OCI-LY1 (cell line): ENCODE measurements around the gene NDUFS8.

ENCODE experiments used
- H2AFZ ChIP-seq: fragments of 200-600 bp; sonication (generic), shearing (Covaris generic); 2 replicates; pipeline ENCODE4 v1.6.0; 2014; ENCODE audit warnings: antibody characterized with exemption, mild to moderate bottlenecking, low read length
- H3F3A ChIP-seq: fragments of 200-600 bp; sonication (generic), shearing (Covaris generic); 2 replicates; pipeline ENCODE4 v1.6.0; 2014; ENCODE audit warnings: mild to moderate bottlenecking, antibody characterized with exemption, low read length, moderate library complexity; ENCODE audit not compliant: insufficient read depth
- H3K27ac ChIP-seq: fragments of 200-600 bp; sonication (generic); 2 replicates; pipeline ENCODE4 v1.5.1; 2014; ENCODE audit warnings: low read length, mixed run types, mild to moderate bottlenecking, low read depth; ENCODE audit not compliant: poor library complexity, severe bottlenecking
- H3K27me3 ChIP-seq: fragments of 200-600 bp; sonication (generic); 2 replicates; pipeline ENCODE4 v1.6.0; 2014; ENCODE audit warnings: antibody characterized with exemption, mild to moderate bottlenecking, low read length, moderate library complexity; ENCODE audit not compliant: insufficient read depth
- H3K36me3 ChIP-seq: fragments of 200-600 bp; sonication (generic); 2 replicates; pipeline ENCODE4 v1.6.1; 2014; ENCODE audit warnings: mild to moderate bottlenecking, antibody characterized with exemption, low read length, moderate library complexity, mixed read lengths; ENCODE audit not compliant: insufficient read depth
- H3K4me1 ChIP-seq: fragments of 200-600 bp; sonication (generic); 2 replicates; pipeline ENCODE4 v1.5.1; 2014; ENCODE audit warnings: mild to moderate bottlenecking, low read length, moderate library complexity; ENCODE audit not compliant: insufficient read depth, severe bottlenecking
- H3K4me2 ChIP-seq: fragments of 200-600 bp; sonication (generic), shearing (Covaris generic); 2 replicates; pipeline ENCODE4 v1.6.1; 2014; ENCODE audit warnings: low read length
- H3K4me3 ChIP-seq: fragments of 200-600 bp; sonication (generic); 2 replicates; pipeline ENCODE4 v1.5.1; 2014; ENCODE audit warnings: low read length, low read depth, mild to moderate bottlenecking, mixed read lengths; ENCODE audit not compliant: poor library complexity, severe bottlenecking
- H3K79me2 ChIP-seq: fragments of 200-600 bp; shearing (Covaris generic); 2 replicates; pipeline ENCODE4 v1.6.1; 2016; ENCODE audit warnings: mixed run types, low read length, mixed read lengths; ENCODE audit not compliant: insufficient read depth
- H3K9ac ChIP-seq: fragments of 200-600 bp; sonication (generic), shearing (Covaris generic); 2 replicates; pipeline ENCODE4 v1.6.1; 2014; ENCODE audit warnings: mild to moderate bottlenecking, low read length, mixed read lengths
- H3K9me2 ChIP-seq: fragments of 200-600 bp; sonication (generic), shearing (Covaris generic); 2 replicates; pipeline ENCODE4 v1.6.1; 2014; ENCODE audit warnings: low read depth, mild to moderate bottlenecking, low read length, mixed read lengths
- H3K9me3 ChIP-seq: fragments of 200-600 bp; shearing (Covaris generic); 2 replicates; pipeline ENCODE4 v1.6.1; 2014; ENCODE audit warnings: low read length, mixed read lengths
- H4K20me1 ChIP-seq: fragments of 200-600 bp; sonication (generic), shearing (Covaris generic); 2 replicates; pipeline ENCODE4 v1.6.0; 2016; ENCODE audit warnings: mild to moderate bottlenecking, low read length; ENCODE audit not compliant: insufficient read depth
- CTCF ChIP-seq: fragments of 200-600 bp; sonication (generic), shearing (Covaris generic); IDR thresholded peaks from 2 replicates; pipeline ENCODE4 v1.5.1; 2017; ENCODE audit warnings: mild to moderate bottlenecking, antibody characterized with exemption, low read length, moderate library complexity, mixed read lengths
- EZH2 ChIP-seq: fragments of 200-600 bp; sonication (generic), shearing (Covaris generic); IDR thresholded peaks from 2 replicates; pipeline ENCODE4 v1.8.0; 2017; ENCODE audit warnings: borderline replicate concordance, mixed run types, mild to moderate bottlenecking, antibody characterized with exemption, low read length, moderate library complexity, mixed read lengths

NDUFS8 gene

GRCh38 chr11:68040101-68040956, 9.8 kb downstream of the NDUFS8 start:
- Histone ChIP-seq H3K79me2 (no peaks in the 10 kb centered on the region), H3F3A (no peaks in the 10 kb centered on the region), H3K9me3 (no peaks in the 10 kb centered on the region), H3K27me3 (no peaks in the 10 kb centered on the region), H3K4me1 (peaks cover 47% of the 10 kb centered on the region), H3K36me3 (peaks cover 27% of the 10 kb centered on the region), H4K20me1 (no peaks in the 10 kb centered on the region), H2AFZ (no peak overlapping the region), H3K27ac (peak overlapping the region; percentile 76), H3K9me2 (no peaks in the 10 kb centered on the region), H3K4me3 (peak overlapping the region; percentile 95), H3K9ac (peak overlapping the region; percentile 92), H3K4me2 (peak overlapping the region; percentile 91)
- TF ChIP-seq CTCF: no peak
- TF ChIP-seq EZH2: no peak

GRCh38 chr11:68040957-68041591, 10.6 kb downstream of the NDUFS8 start:
- H3K27ac ChIP-seq: peak overlapping the region; percentile 76
- no peaks in the 10 kb centered on the region for H3F3A ChIP-seq
- TF ChIP-seq CTCF (no peak), EZH2 (no peak)
- peak overlapping the region; percentile 95 for H3K4me3 ChIP-seq
- H3K9me2 ChIP-seq: no peaks in the 10 kb centered on the region
- H3K9ac ChIP-seq: peak overlapping the region; percentile 92
- no peaks in the 10 kb centered on the region for H4K20me1 ChIP-seq
- H3K36me3 ChIP-seq: peaks cover 35% of the 10 kb centered on the region
- no peaks in the 10 kb centered on the region for H3K27me3 ChIP-seq
- no peaks in the 10 kb centered on the region for H3K79me2 ChIP-seq
- no peaks in the 10 kb centered on the region for H3K9me3 ChIP-seq
- H2AFZ ChIP-seq: no peak overlapping the region
- H3K4me1 ChIP-seq: peaks cover 47% of the 10 kb centered on the region
- H3K4me2 ChIP-seq: peak overlapping the region; percentile 91

DNA sequence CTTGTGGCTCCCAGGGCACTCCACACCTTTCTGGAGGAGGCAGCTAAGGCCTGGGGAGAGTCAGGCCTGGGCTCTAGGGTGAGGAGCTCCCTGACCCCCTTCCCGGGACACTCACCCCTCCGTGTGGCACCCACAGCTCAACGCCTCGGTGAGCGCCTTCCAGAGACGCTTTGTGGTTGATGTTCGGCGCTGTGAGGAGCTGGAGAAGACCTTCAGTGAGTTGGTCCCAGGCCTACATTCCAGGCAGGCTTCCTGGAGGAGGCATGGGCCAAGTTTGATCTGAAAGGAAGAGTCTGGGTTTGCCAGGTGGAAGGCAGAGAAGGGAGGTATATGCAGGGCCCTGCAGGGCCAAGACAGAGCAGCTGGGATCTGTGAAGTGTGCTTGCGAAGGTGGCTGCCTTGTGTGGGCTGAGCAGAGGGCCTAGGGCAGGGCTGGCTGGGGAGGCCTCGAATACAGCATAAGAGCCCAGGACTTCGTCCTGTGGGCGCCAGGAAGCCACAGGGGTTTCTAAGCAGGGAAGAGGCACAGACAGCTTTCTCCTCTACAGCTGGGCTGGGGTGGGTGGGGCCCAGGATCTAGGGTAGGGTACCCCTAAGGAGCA, 11.2 kb downstream of the NDUFS8 start:
- Histone ChIP-seq H3K9me3 (no peaks in the 10 kb centered on the region), H3K27ac (peak overlapping the region; percentile 76), H4K20me1 (no peaks in the 10 kb centered on the region), H3K4me3 (peak overlapping the region; percentile 95), H3K9me2 (no peaks in the 10 kb centered on the region), H3K36me3 (peaks cover 35% of the 10 kb centered on the region), H3K4me2 (peak overlapping the region; percentile 91), H3F3A (no peaks in the 10 kb centered on the region), H3K9ac (peak overlapping the region; percentile 92; the same call in 1 of the 2 replicates), H3K4me1 (peaks cover 47% of the 10 kb centered on the region), H3K27me3 (no peaks in the 10 kb centered on the region), H3K79me2 (no peaks in the 10 kb centered on the region), H2AFZ (no peak overlapping the region)
- TF ChIP-seq CTCF (no peak), EZH2 (no peak)
